Measurements from ENCODE around the gene DDX6.

GRCh38 chr11:118734031-118734430 lies 56.9 kb downstream of the DDX6 start:
- TF ChIP-seq EGR1 (IDR thresholded peaks at IDR 0.05) (no peak), TAF1 (IDR thresholded peaks at IDR 0.05; ENCODE audit: low read depth) (no peak), RAD21 (IDR thresholded peaks at IDR 0.05; ENCODE audit: low read depth) (no peak), CEBPB (IDR thresholded peaks at IDR 0.05) (no peak), FOXM1 (IDR thresholded peaks at IDR 0.05; ENCODE audit: borderline replicate concordance, low read depth) (no peak), YY1 (IDR thresholded peaks at IDR 0.05; ENCODE audit: low read depth) (no peak), EP300 (IDR thresholded peaks at IDR 0.05; ENCODE audit: borderline replicate concordance) (no peak), TEAD4 (IDR thresholded peaks at IDR 0.05) (no peak)
- TF ChIP-seq, protein P1, sequence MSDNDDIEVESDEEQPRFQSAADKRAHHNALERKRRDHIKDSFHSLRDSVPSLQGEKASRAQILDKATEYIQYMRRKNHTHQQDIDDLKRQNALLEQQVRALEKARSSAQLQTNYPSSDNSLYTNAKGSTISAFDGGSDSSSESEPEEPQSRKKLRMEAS (IDR thresholded peaks at IDR 0.05) = no peak
- TF ChIP-seq, protein P2, sequence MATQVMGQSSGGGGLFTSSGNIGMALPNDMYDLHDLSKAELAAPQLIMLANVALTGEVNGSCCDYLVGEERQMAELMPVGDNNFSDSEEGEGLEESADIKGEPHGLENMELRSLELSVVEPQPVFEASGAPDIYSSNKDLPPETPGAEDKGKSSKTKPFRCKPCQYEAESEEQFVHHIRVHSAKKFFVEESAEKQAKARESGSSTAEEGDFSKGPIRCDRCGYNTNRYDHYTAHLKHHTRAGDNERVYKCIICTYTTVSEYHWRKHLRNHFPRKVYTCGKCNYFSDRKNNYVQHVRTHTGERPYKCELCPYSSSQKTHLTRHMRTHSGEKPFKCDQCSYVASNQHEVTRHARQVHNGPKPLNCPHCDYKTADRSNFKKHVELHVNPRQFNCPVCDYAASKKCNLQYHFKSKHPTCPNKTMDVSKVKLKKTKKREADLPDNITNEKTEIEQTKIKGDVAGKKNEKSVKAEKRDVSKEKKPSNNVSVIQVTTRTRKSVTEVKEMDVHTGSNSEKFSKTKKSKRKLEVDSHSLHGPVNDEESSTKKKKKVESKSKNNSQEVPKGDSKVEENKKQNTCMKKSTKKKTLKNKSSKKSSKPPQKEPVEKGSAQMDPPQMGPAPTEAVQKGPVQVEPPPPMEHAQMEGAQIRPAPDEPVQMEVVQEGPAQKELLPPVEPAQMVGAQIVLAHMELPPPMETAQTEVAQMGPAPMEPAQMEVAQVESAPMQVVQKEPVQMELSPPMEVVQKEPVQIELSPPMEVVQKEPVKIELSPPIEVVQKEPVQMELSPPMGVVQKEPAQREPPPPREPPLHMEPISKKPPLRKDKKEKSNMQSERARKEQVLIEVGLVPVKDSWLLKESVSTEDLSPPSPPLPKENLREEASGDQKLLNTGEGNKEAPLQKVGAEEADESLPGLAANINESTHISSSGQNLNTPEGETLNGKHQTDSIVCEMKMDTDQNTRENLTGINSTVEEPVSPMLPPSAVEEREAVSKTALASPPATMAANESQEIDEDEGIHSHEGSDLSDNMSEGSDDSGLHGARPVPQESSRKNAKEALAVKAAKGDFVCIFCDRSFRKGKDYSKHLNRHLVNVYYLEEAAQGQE (IDR thresholded peaks at IDR 0.05; ENCODE audit: low read depth) = no peak
